B cell (primary cell): ENCODE results near the gene MAP3K14. TPM values are rescaled to one million over a fixed set of nuclear protein-coding genes. Genes with fewer than 3 reads are reported as not detected.

Experiments
- ATAC-seq: fragments of 200-7000 bp; cut with Tn5 transposase; one replicate; pipeline ENCODE4 v1.10.0; 2021; ENCODE audit warnings: low read depth, mild to moderate bottlenecking, moderate number of reproducible peaks, moderate library complexity
- CTCF ChIA-PET: fragments of 350-600 bp; sonication (Branson Sonifier 250); formaldehyde crosslinking; loops from one replicate; lab custom pipeline; 2021; ENCODE audit warnings: antibody characterized with exemption, inconsistent platforms; lab: Charles Lee
- POLR2A ChIA-PET: fragments of 350-600 bp; sonication (Branson Sonifier 250); formaldehyde crosslinking; loops from one replicate; lab custom pipeline; 2021; ENCODE audit warnings: antibody characterized with exemption; lab: Charles Lee
- DNase-seq: peaks from one replicate; pipeline ENCODE4 v3.0.0; 2013
- H2AFZ ChIP-seq: 2 replicates; pipeline ENCODE4 v1.6.1; 2012; ENCODE audit warnings: mild to moderate bottlenecking, low read depth, low read length; ENCODE audit not compliant: insufficient read depth, poor library complexity, severe bottlenecking
- H3K27ac ChIP-seq, 2 donors: 1 replicate in 1 of 2; 2 replicates in 1 of 2; pipeline ENCODE4 v1.5.1; 2012 to 2013; ENCODE audit warnings: low read length in 2 of 2, mild to moderate bottlenecking in 2 of 2, moderate library complexity in 1 of 2
- H3K27me3 ChIP-seq, 4 experiments: fragments of 200-600 bp in 1 of 4; sonication (generic) in 1 of 4; replicated peaks in 1 of 4; 1 replicate in 2 of 4; 2 replicates in 2 of 4; pipeline versions ENCODE4 v1.6.1 to v1.7.0; 2013 to 2016; ENCODE audit warnings: low read length in 3 of 4, mild to moderate bottlenecking in 2 of 4, mixed read lengths in 1 of 4, moderate library complexity in 1 of 4; ENCODE audit not compliant: insufficient read depth in 4 of 4, control insufficient read depth in 3 of 4; ENCODE audit errors: control extremely low read depth in 1 of 4
- H3K36me3 ChIP-seq, 2 experiments: replicated peaks in 1 of 2; 1 replicate in 1 of 2; 2 replicates in 1 of 2; pipeline versions ENCODE4 v1.6.1 to v1.7.1; 2013; ENCODE audit warnings: low read length in 1 of 2; ENCODE audit not compliant: insufficient read depth in 2 of 2, control insufficient read depth in 1 of 2; ENCODE audit errors: control extremely low read depth in 1 of 2, extremely low read depth in 1 of 2
- H3K4me1 ChIP-seq, 2 donors: fragments of 200-600 bp in 1 of 2; sonication (generic) in 1 of 2; 1 replicate in 1 of 2; 2 replicates in 1 of 2; pipeline versions ENCODE4 v1.5.1 to v1.6.1; 2013 to 2017; ENCODE audit warnings: low read length in 2 of 2; ENCODE audit not compliant: control insufficient read depth in 2 of 2, insufficient read depth in 2 of 2
- H3K4me2 ChIP-seq: replicated peaks from 2 replicates; pipeline ENCODE3; 2012; ENCODE audit warnings: mild to moderate bottlenecking, low read depth, low read length; ENCODE audit not compliant: poor library complexity, severe bottlenecking
- H3K4me3 ChIP-seq, 5 experiments: fragments of 200-600 bp in 1 of 5; sonication (generic) in 1 of 5; 1 replicate in 3 of 5; 2 replicates in 2 of 5; pipeline versions ENCODE4 v1.5.1 to v1.7.0; 2011 to 2016; ENCODE audit warnings: low read length in 4 of 5, mild to moderate bottlenecking in 4 of 5, low read depth in 2 of 5, control low read depth in 1 of 5, moderate library complexity in 1 of 5; ENCODE audit not compliant: insufficient read depth in 1 of 5; ENCODE audit errors: control extremely low read depth in 1 of 5, extremely low read depth in 1 of 5
- H3K79me2 ChIP-seq: fragments of 200-600 bp; sonication (generic); one replicate; pipeline ENCODE4 v1.6.0; 2016; ENCODE audit warnings: low read length; ENCODE audit not compliant: control insufficient read depth, insufficient read depth
- H3K9ac ChIP-seq: fragments of 200-600 bp; sonication (generic); 2 replicates; pipeline ENCODE4 v1.6.1; 2017; ENCODE audit warnings: mild to moderate bottlenecking, low read length, moderate library complexity
- H3K9me3 ChIP-seq, 3 donors: one replicate each; pipeline versions ENCODE4 v1.6.1 to v1.7.1; 2013; ENCODE audit warnings: low read length in 2 of 3; ENCODE audit not compliant: control insufficient read depth in 2 of 3, insufficient read depth in 1 of 3; ENCODE audit errors: control extremely low read depth in 1 of 3
- H4K20me1 ChIP-seq: 2 replicates; pipeline ENCODE4 v1.6.0; 2012; ENCODE audit warnings: mild to moderate bottlenecking, low read length; ENCODE audit not compliant: insufficient read depth, control insufficient read depth, poor library complexity, severe bottlenecking
- H3K27ac Mint-ChIP-seq: one replicate; pipeline ENCODE4 v1.8.0; 2021; ENCODE audit warnings: mixed read lengths
- H3K27me3 Mint-ChIP-seq: one replicate; pipeline ENCODE4 v1.8.0; 2021; ENCODE audit warnings: mixed read lengths
- H3K4me1 Mint-ChIP-seq: one replicate; pipeline ENCODE4 v1.8.0; 2021; ENCODE audit warnings: mixed read lengths
- H3K4me3 Mint-ChIP-seq: one replicate; pipeline ENCODE4 v1.8.0; 2021; ENCODE audit warnings: mixed read lengths
- H3K9me3 Mint-ChIP-seq: one replicate; pipeline ENCODE4 v1.8.0; 2022; ENCODE audit warnings: mixed read lengths; ENCODE audit not compliant: insufficient read depth
- CTCF ChIP-seq: fragments of 200-600 bp; IDR thresholded peaks from one replicate; pipeline ENCODE4 v1.8.0; 2022; ENCODE audit warnings: antibody characterized with exemption, mild to moderate bottlenecking
- EZH2 ChIP-seq: IDR thresholded peaks from 2 replicates; pipeline ENCODE4 v1.6.1; 2012; ENCODE audit warnings: borderline replicate concordance, low read depth, mild to moderate bottlenecking, moderate library complexity, low read length; ENCODE audit not compliant: insufficient read depth, poor library complexity, severe bottlenecking
- WGBS: methylation state at CpG from one replicate; pipeline ENCODE4 v1.1.5; 2013; ENCODE audit warnings: missing lambda C conversion rate; ENCODE audit not compliant: insufficient coverage; 5-methylcytosine and 5-hydroxymethylcytosine counted together
- intact Hi-C: fragments of 100-400 bp; cut with micrococcal nuclease; formaldehyde crosslinking; loops from one replicate; pipeline ENCODE4 v1.10.0; 2022
- polyA plus RNA-seq: library from polyadenylated mRNA; depleted of rRNA; stranded (reverse); fragments of >200 nt; gene quantifications from 2 replicates; pipeline ENCODE4 v1.2.3, GENCODE V29; 2012
- total RNA-seq, 2 donors: library from RNA; stranded (reverse); fragments of 120-200 nt in 1 of 2; gene quantifications; 1 replicate in 1 of 2; 2 replicates in 1 of 2; pipeline versions ENCODE4 v1.2.3 to v1.2.4, GENCODE V29; 2013 to 2022

MAP3K14 gene
- total and polyA plus RNA-seq, 2 donors (not counting 1 experiment from before 2014, with no cell fraction given), result 66.1 to 84.1 TPM

- ATAC-seq (no peak), DNase-seq (no peak)
- H3K9ac ChIP-seq, result no peak overlapping the region
- no peak overlapping the region for H3K4me3 ChIP-seq
- no peak overlapping the region for H3K4me2 ChIP-seq
- H2AFZ ChIP-seq, result no peak overlapping the region
- H3K4me1 ChIP-seq, result no peaks in the 10 kb centered on the region
- no peaks in the 10 kb centered on the region for H3K9me3 Mint-ChIP-seq
- no peak overlapping the region for H3K4me3 Mint-ChIP-seq
- POLR2A ChIA-PET, result no interaction called here
- intact Hi-C loops, result no loop called here
- H3K27ac ChIP-seq, result no peak overlapping the region
- peaks cover 4% of the 10 kb centered on the region for H3K79me2 ChIP-seq
- H3K4me1 Mint-ChIP-seq, result peaks cover 1% of the 10 kb centered on the region
- no peaks in the 10 kb centered on the region for H3K9me3 ChIP-seq
- CTCF ChIA-PET, result interaction anchor here (0.9 to 1.9 kb wide), 2 partner anchors 47 to 52 kb away, joined by 3 to 5 read pairs; no protein-coding TSS in a partner anchor
- no peak overlapping the region for H3K27ac Mint-ChIP-seq
- H3K27me3 Mint-ChIP-seq, result no peaks in the 10 kb centered on the region
- TF ChIP-seq EZH2 (no peak), CTCF (no peak)
- H3K27me3 ChIP-seq, result no peaks in the 10 kb centered on the region
- WGBS, result no CpG with 5 or more reads among the region's 1 CpG
- H3K36me3 ChIP-seq, result no peaks in the 10 kb centered on the region
- H4K20me1 ChIP-seq, result no peaks in the 10 kb centered on the region
Measured at GRCh38 chr17:45324336-45324735, 7.5 kb upstream of the MAP3K14 start.

GRCh38 chr17:45322168-45322567 is 5.3 kb upstream of the MAP3K14 start:
- Histone ChIP-seq H2AFZ (no peak overlapping the region), H3K36me3 (no peaks in the 10 kb centered on the region), H3K27me3 (no peaks in the 10 kb centered on the region), H3K4me2 (no peak overlapping the region), H3K79me2 (peaks cover 4% of the 10 kb centered on the region), H3K4me1 (peaks cover 7 to 8% of the 10 kb centered on the region in 2 donors), H3K9ac (no peak overlapping the region), H4K20me1 (no peaks in the 10 kb centered on the region), H3K9me3 (no peaks in the 10 kb centered on the region), H3K4me3 (no peak overlapping the region), H3K27ac (no peak overlapping the region)
- intact Hi-C loops, result no loop called here
- CTCF ChIA-PET, result interaction anchor here (0.9 kb wide), 1 partner anchor 45 kb away, joined by 3 read pairs; no protein-coding TSS in a partner anchor
- Mint-ChIP-seq H3K27me3 (no peaks in the 10 kb centered on the region), H3K4me1 (peaks cover 10% of the 10 kb centered on the region), H3K4me3 (no peak overlapping the region), H3K27ac (no peak overlapping the region), H3K9me3 (no peaks in the 10 kb centered on the region)
- DNase-seq, result no peak
- no peak for TF ChIP-seq EZH2
- no peak for TF ChIP-seq CTCF
- WGBS, result no CpG with 5 or more reads among the region's 2 CpGs
- ATAC-seq, result no peak
- POLR2A ChIA-PET, result no interaction called here
